Gastroesophageal sphincter (tissue), 4 donors: ENCODE data around the gene ARMH1. TPM values are rescaled to one million over a fixed set of nuclear protein-coding genes. Genes with fewer than 3 reads are reported as not detected.
A peak's percentile ranks its signal among the peaks of the same experiment; 100 is the strongest.

ENCODE experiments used
- ATAC-seq: fragments of 150-250 bp; one replicate; pipeline ENCODE4 v1.9.1; 2016; ENCODE audit warnings: mild to moderate bottlenecking, moderate library complexity
- H3K27ac ChIP-seq, 4 donors: fragments of 200-600 bp; sonication (generic) in 3 of 4; 1 replicate in 3 of 4; 2 replicates in 1 of 4; pipeline ENCODE4 v1.5.1; 2016 to 2019
- H3K27me3 ChIP-seq: fragments of 200-600 bp; sonication (generic); one replicate; pipeline ENCODE4 v1.5.1; 2019
- H3K36me3 ChIP-seq, 2 donors: fragments of 200-600 bp; sonication (generic); one replicate each; pipeline ENCODE4 v1.5.1; 2019; ENCODE audit warnings: control low read depth in 1 of 2
- H3K4me1 ChIP-seq, 3 donors: fragments of 200-600 bp; sonication (generic); 1 replicate in 2 of 3; 2 replicates in 1 of 3; pipeline ENCODE4 v1.5.1; 2016 to 2019; ENCODE audit warnings: control low read depth in 2 of 3
- H3K4me3 ChIP-seq, 2 donors: fragments of 200-600 bp; sonication (generic); one replicate each; pipeline ENCODE4 v1.5.1; 2019; ENCODE audit warnings: mild to moderate bottlenecking in 1 of 2, moderate library complexity in 1 of 2
- H3K9me3 ChIP-seq, 3 donors: fragments of 200-600 bp; sonication (generic); one replicate each; pipeline ENCODE4 v1.5.1; 2017 to 2019; ENCODE audit warnings: control low read depth in 2 of 3
- EP300 ChIP-seq: sonication (generic); formaldehyde crosslinking; IDR thresholded peaks from one replicate; pipeline ENCODE4 v1.6.1; 2017; ENCODE audit warnings: antibody characterized with exemption, mild to moderate bottlenecking
- POLR2A ChIP-seq, 2 donors: fragments of 450-650 bp; IDR thresholded peaks; one replicate each; pipeline ENCODE4 v1.6.1; 2017; ENCODE audit warnings: antibody characterized with exemption in 2 of 2, mild to moderate bottlenecking in 2 of 2, moderate library complexity in 1 of 2
- POLR2AphosphoS5 ChIP-seq: sonication (generic); formaldehyde crosslinking; IDR thresholded peaks from one replicate; pipeline ENCODE4 v1.6.1; 2017; ENCODE audit warnings: antibody characterized with exemption
- WGBS, 2 donors: methylation state at CpG; one replicate each; pipeline ENCODE4 v1.1.5; 2018; ENCODE audit warnings: low coverage in 1 of 2; 5-methylcytosine and 5-hydroxymethylcytosine counted together
- total RNA-seq, 4 donors: library from RNA; depleted of rRNA; stranded (reverse); fragments of >200 nt; gene quantifications; one replicate each; pipeline ENCODE4 v1.1.0, GENCODE V29; 2016
- TF ChIP-seq, protein P1 (sequence below), 4 experiments: fragments of 200-600 bp in 2 of 4; fragments of 450-650 bp in 2 of 4; sonication (generic) in 1 of 4; IDR thresholded peaks; one replicate each; pipeline ENCODE4 v1.5.1; 2017 to 2019; ENCODE audit warnings: antibody characterized with exemption in 4 of 4, mild to moderate bottlenecking in 2 of 4, moderate library complexity in 2 of 4

ARMH1 gene
- total RNA-seq, 4 donors from 2014 or later: 0.66 to 3.0 (median 1.3) TPM

DNA sequence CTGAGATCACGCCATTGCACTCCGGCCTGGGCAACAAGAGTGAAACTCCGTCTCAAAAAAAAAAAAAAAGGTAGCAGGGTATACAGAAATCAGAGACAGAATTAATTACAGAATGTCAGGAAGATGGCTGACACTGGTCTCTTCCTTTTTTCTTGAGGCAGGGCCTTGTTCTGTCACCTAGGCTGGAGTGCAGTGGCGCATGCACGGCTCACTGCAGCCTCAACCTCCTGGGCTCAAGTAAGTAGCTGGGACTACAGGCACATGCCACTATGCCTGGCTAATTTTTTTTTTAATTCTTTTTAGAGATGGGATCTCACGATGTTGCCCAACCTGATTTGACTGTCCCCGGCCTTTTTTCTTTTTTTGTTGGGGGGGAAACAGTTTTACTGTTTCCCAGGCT is 40.0 kb downstream of the ARMH1 start:
- TF ChIP-seq POLR2AphosphoS5 (no peak), EP300 (no peak), POLR2A (IDR thresholded peaks at IDR 0.05) (no peak)
- TF ChIP-seq, protein P1, sequence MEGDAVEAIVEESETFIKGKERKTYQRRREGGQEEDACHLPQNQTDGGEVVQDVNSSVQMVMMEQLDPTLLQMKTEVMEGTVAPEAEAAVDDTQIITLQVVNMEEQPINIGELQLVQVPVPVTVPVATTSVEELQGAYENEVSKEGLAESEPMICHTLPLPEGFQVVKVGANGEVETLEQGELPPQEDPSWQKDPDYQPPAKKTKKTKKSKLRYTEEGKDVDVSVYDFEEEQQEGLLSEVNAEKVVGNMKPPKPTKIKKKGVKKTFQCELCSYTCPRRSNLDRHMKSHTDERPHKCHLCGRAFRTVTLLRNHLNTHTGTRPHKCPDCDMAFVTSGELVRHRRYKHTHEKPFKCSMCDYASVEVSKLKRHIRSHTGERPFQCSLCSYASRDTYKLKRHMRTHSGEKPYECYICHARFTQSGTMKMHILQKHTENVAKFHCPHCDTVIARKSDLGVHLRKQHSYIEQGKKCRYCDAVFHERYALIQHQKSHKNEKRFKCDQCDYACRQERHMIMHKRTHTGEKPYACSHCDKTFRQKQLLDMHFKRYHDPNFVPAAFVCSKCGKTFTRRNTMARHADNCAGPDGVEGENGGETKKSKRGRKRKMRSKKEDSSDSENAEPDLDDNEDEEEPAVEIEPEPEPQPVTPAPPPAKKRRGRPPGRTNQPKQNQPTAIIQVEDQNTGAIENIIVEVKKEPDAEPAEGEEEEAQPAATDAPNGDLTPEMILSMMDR (IDR thresholded peaks at IDR 0.05): no peak
- Histone ChIP-seq H3K9me3 (no peaks in the 10 kb centered on the region), H3K36me3 (no peaks in the 10 kb centered on the region), H3K27me3 (no peaks in the 10 kb centered on the region), H3K4me1 (peaks cover 0 to 20% (median 0%) of the 10 kb centered on the region in 3 donors), H3K4me3 (no peak overlapping the region), H3K27ac (no peak overlapping the region)
- WGBS, 2 donors: 72 to 73% methylated on average over 4 to 7 of the region's 7 CpGs
- ATAC-seq: no peak

DNA sequence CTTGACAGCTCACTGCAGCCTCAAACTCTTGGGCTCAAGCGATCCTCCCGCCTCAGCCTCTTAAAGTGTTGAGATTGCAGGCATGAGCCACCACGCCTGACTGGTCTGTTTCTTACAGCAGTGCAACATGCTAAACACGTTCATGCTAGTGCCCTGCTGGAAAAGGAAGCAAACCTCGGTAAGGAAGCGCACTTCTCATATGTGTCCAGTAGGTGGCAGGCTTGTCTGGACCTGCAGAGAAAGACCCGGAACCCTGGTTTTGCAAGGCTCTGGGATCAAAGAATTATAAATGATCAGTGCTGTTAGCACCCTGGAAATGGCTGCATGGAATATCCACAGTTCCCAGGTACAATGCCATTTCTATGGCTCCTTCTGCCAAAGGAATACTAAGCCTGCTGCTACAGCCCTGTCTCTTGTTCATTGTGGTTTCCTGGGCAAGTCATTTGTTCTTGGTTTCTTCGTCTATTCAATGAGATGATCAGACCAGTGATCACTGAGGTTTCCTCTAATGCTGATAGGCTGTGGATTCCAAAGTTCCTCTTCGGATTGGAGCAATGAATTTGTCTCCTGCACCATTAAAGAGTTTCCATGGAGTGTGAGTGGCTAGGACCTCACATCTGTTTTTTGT is 40.5 kb downstream of the ARMH1 start:
- Histone ChIP-seq H3K27me3 (no peaks in the 10 kb centered on the region), H3K4me1 (peaks cover 0 to 20% (median 0%) of the 10 kb centered on the region in 3 donors), H3K4me3 (no peak overlapping the region), H3K27ac (no peak overlapping the region), H3K36me3 (no peaks in the 10 kb centered on the region), H3K9me3 (no peaks in the 10 kb centered on the region)
- ATAC-seq: peak; percentile 71
- TF ChIP-seq POLR2AphosphoS5: no peak
- TF ChIP-seq, protein P1 (IDR thresholded peaks at IDR 0.05): peak; percentile 73 to 89 (median 81)
- 19 to 58% methylated on average over 2 to 3 of the region's 9 CpGs for WGBS, 2 donors

DNA sequence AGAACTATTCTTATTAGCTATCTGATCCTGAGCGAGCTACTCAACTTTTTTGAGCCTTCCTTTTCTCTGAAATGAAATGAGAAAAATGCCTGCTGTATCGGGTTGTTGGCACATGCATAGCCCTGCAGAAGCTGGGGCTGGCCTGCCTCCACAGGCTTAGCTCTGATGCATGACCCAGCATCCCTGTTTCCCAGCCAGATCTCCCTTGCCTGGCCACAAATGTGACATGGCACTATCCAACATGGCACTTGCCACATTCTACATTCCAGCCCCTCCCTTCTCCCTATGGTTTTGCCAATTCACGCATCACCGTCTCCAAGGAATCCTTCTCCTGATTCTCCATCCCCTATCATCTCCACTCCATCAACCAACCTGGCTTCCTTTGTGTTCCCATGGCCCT is 42.6 kb downstream of the ARMH1 start:
- H3K27ac ChIP-seq: no peak overlapping the region
- no peaks in the 10 kb centered on the region for H3K36me3 ChIP-seq
- H3K9me3 ChIP-seq: no peaks in the 10 kb centered on the region
- H3K27me3 ChIP-seq: no peaks in the 10 kb centered on the region
- H3K4me1 ChIP-seq: peaks cover 0 to 20% (median 0%) of the 10 kb centered on the region in 3 donors
- 81 to 92% methylated on average over 2 to 3 of the region's 4 CpGs for WGBS, 2 donors
- TF ChIP-seq, protein P1 (IDR thresholded peaks at IDR 0.05): no peak
- TF ChIP-seq EP300 (no peak), POLR2AphosphoS5 (no peak), POLR2A (IDR thresholded peaks at IDR 0.05) (no peak)
- no peak overlapping the region for H3K4me3 ChIP-seq
- no peak for ATAC-seq

DNA sequence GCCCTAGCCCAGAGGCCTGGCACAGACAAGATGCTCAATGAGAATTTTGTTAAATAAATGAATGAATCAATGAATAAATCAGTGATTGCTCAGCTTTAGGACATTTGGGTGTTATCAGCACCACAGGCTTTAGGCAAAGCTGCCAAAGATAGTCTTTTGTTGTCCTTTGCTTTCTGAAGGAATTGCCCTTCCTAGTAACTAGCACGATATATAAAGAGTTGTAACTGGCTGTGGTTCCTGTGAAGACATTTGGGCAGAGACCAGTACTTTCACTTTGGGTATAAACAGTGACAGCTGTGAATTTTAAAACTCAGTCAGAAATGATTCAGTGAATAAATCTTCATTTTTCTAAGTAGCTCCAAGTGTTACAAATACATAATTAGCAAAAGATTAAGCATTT is 43.1 kb downstream of the ARMH1 start:
- Histone ChIP-seq H3K36me3 (no peaks in the 10 kb centered on the region), H3K27me3 (no peaks in the 10 kb centered on the region), H3K4me1 (peaks cover 0 to 20% (median 0%) of the 10 kb centered on the region in 3 donors), H3K27ac (no peak overlapping the region), H3K4me3 (no peak overlapping the region), H3K9me3 (no peaks in the 10 kb centered on the region)
- 36 to 57% methylated on average over 1 of the region's 1 CpG for WGBS, 2 donors
- ATAC-seq: no peak
- no peak for TF ChIP-seq POLR2A (IDR thresholded peaks at IDR 0.05)
- TF ChIP-seq, protein P1 (IDR thresholded peaks at IDR 0.05): no peak
- TF ChIP-seq EP300: no peak
- TF ChIP-seq POLR2AphosphoS5: no peak

DNA sequence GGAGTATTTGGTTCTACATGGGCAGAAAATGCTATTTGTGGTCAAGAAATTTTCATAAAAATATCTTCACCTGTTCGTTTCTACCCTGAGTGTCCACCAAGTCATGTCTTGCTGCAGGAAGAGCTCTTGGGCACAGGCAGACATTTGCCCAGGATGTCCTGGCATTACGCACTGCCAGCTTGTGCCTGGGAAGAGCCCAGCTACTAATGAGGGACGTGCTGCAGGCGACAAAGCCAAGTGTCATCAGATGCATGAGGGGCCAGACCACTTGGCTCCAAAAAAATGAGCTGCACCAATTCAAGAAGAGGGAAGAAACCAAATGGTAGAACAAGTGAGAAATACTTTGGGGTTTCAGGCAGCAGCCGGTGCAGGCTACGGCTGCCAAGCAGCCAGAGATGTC is 43.6 kb downstream of the ARMH1 start:
- no peak for ATAC-seq
- Histone ChIP-seq H3K27me3 (no peaks in the 10 kb centered on the region), H3K4me1 (peaks cover 0 to 20% (median 0%) of the 10 kb centered on the region in 3 donors), H3K4me3 (no peak overlapping the region), H3K36me3 (no peaks in the 10 kb centered on the region), H3K9me3 (no peaks in the 10 kb centered on the region), H3K27ac (no peak overlapping the region)
- TF ChIP-seq POLR2A (IDR thresholded peaks at IDR 0.05): no peak
- no peak for TF ChIP-seq EP300
- TF ChIP-seq, protein P1 (IDR thresholded peaks at IDR 0.05): no peak
- no peak for TF ChIP-seq POLR2AphosphoS5
- WGBS, 2 donors: 43 to 71% methylated on average over 1 to 5 of the region's 6 CpGs
